ENCODE measurements around the gene HERPUD2. TPM values are rescaled to one million over a fixed set of nuclear protein-coding genes. Genes with fewer than 3 reads are reported as not detected.
A peak's percentile ranks its signal among the peaks of the same experiment; 100 is the strongest.
"Not testable (repeated sequence)": the region's sequence is repeated elsewhere in the genome, so short reads cannot be mapped to it uniquely, and the experiment has no call there.

HERPUD2 gene
- total RNA-seq, 1 experiment from 2014 or later: 11.7 TPM

DNA sequence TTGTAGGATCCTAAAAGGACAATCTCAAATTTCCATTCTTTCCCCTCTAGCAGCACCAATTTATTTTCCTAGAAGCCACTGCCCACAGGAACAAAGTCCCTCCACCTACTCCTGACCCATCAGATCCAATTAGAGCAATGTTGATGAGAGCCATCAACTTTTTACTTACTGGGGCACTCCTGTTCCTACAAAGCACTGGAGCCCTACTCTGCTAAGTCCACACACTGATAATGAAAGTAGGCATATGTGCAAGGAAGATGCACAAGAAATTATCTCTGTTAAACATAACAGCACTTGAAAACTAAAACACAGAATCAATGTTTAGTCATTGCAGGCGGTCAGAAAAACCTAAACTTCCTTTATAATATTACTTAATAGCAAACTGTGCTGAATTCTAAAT lies 3.6 kb downstream of the HERPUD2 start:
- Histone ChIP-seq H3K36me3 (ENCODE audit: low read depth, low read length) (no peaks in the 10 kb centered on the region), H3F3A (ENCODE audit: low read length, unreplicated experiment) (no peaks in the 10 kb centered on the region), H4K20me1 (ENCODE audit: low read length) (no peaks in the 10 kb centered on the region; the same call in 1 of the 2 replicates), H3K4me3 (ENCODE audit: low read length) (peak overlapping the region; percentile 99; the same call in 1 of the 2 replicates), H3K27me3 (ENCODE audit: low read length) (no peaks in the 10 kb centered on the region), H3K4me2 (ENCODE audit: low read length) (peak overlapping the region; percentile 100), H3K9me3 (ENCODE audit: low read length) (no peaks in the 10 kb centered on the region), H3K79me2 (ENCODE audit: low read length) (peaks cover 76% of the 10 kb centered on the region), H3K27ac (ENCODE audit: low read length) (no peak overlapping the region), H3K9ac (ENCODE audit: low read length) (no peak overlapping the region), H3K4me1 (ENCODE audit: insufficient read depth, low read length) (peaks cover 34% of the 10 kb centered on the region), H2AFZ (ENCODE audit: low read length) (no peak overlapping the region), H3K9me2 (replicated peaks; ENCODE audit: low read length) (no peaks in the 10 kb centered on the region)
- CTCF ChIA-PET: no interaction called here
- no TSS peak for BruUV-seq (replicated peaks)
- intact Hi-C loops (cut with micrococcal nuclease): no loop called here
- ATAC-seq: no peak
- no peak for TF ChIP-seq EZH2 (IDR thresholded peaks at IDR 0.05; ENCODE audit: low read length, unreplicated experiment)
- no peak for DNase-seq
- POLR2A ChIA-PET (ENCODE audit: unreplicated experiment): no interaction called here

DNA sequence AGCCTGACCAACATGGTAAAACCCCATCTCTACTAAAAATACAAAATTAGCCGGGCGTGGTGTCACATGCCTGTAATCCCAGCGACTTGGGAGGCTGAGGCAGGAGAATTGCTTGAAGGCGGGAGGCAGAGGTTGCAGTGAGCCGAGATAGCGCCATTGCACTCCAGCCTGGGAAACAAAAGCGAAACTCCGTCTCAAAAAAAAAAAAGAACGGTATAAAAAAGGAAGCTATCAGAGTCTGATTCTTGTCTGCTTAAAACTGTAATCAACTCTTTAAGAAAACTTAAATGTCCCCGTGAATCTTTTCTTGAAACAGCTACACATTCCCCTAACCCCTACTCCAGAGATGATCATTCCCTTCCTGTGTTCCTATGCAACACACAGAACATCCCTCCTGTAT lies 4.3 kb downstream of the HERPUD2 start:
- H3K36me3 ChIP-seq (ENCODE audit: low read depth, low read length); CTCF ChIA-PET; ATAC-seq; H3K4me3 ChIP-seq (ENCODE audit: low read length); H3K27ac ChIP-seq (ENCODE audit: low read length); intact Hi-C loops (cut with micrococcal nuclease); DNase-seq; H3K9me2 ChIP-seq (replicated peaks; ENCODE audit: low read length); POLR2A ChIA-PET (ENCODE audit: unreplicated experiment); H4K20me1 ChIP-seq (ENCODE audit: low read length); BruUV-seq (replicated peaks); H3F3A ChIP-seq (ENCODE audit: low read length, unreplicated experiment); H3K9me3 ChIP-seq (ENCODE audit: low read length); H3K27me3 ChIP-seq (ENCODE audit: low read length); H3K9ac ChIP-seq (ENCODE audit: low read length); H2AFZ ChIP-seq (ENCODE audit: low read length): not testable (repeated sequence)
- peak overlapping the region; percentile 100; the same call in 1 of the 2 replicates for H3K4me2 ChIP-seq (ENCODE audit: low read length)
- peaks cover 27% of the 10 kb centered on the region for H3K4me1 ChIP-seq (ENCODE audit: insufficient read depth, low read length)
- H3K79me2 ChIP-seq (ENCODE audit: low read length): peaks cover 71% of the 10 kb centered on the region

DNA sequence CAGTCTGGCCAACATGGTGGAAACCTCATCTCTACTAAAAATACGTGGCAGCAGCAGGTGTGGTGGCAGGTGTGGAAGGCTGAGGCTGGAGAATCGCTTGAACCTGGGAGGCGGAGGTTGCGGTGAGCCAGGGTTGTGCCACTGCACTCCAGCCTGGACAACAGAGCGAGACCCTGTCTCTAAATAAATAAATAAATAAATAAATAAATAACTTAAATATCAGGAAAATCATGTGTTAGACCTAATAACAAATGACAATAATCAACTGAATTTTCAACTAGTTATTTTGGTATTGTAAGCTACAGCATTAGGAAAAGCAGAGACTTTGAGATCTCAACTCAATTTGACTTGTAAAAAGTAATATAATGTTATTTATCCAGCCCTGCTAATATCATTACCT lies 9.2 kb downstream of the HERPUD2 start:
- H2AFZ ChIP-seq (ENCODE audit: low read length): no peak overlapping the region
- no peak overlapping the region for H3K4me2 ChIP-seq (ENCODE audit: low read length)
- H3K4me1 ChIP-seq (ENCODE audit: insufficient read depth, low read length): no peaks in the 10 kb centered on the region
- no peak overlapping the region for H3K4me3 ChIP-seq (ENCODE audit: low read length)
- BruUV-seq (replicated peaks): no TSS peak
- intact Hi-C loops (cut with micrococcal nuclease): no loop called here
- no peaks in the 10 kb centered on the region; the same call in 1 of the 2 replicates for H4K20me1 ChIP-seq (ENCODE audit: low read length)
- H3K9me2 ChIP-seq (replicated peaks; ENCODE audit: low read length): no peaks in the 10 kb centered on the region
- TF ChIP-seq, protein P1, sequence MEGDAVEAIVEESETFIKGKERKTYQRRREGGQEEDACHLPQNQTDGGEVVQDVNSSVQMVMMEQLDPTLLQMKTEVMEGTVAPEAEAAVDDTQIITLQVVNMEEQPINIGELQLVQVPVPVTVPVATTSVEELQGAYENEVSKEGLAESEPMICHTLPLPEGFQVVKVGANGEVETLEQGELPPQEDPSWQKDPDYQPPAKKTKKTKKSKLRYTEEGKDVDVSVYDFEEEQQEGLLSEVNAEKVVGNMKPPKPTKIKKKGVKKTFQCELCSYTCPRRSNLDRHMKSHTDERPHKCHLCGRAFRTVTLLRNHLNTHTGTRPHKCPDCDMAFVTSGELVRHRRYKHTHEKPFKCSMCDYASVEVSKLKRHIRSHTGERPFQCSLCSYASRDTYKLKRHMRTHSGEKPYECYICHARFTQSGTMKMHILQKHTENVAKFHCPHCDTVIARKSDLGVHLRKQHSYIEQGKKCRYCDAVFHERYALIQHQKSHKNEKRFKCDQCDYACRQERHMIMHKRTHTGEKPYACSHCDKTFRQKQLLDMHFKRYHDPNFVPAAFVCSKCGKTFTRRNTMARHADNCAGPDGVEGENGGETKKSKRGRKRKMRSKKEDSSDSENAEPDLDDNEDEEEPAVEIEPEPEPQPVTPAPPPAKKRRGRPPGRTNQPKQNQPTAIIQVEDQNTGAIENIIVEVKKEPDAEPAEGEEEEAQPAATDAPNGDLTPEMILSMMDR (conservative IDR thresholded peaks at IDR 0.05; ENCODE audit: low read depth, low read length): no peak
- TF ChIP-seq EZH2phosphoT487 (IDR thresholded peaks at IDR 0.05; ENCODE audit: borderline replicate concordance, low read length) (no peak), EZH2 (IDR thresholded peaks at IDR 0.05; ENCODE audit: low read length, unreplicated experiment) (no peak)
- no peak overlapping the region for H3K27ac ChIP-seq (ENCODE audit: low read length)
- H3F3A ChIP-seq (ENCODE audit: low read length, unreplicated experiment): no peaks in the 10 kb centered on the region
- ATAC-seq: no peak
- ChIA-PET CTCF (no interaction called here), POLR2A (ENCODE audit: unreplicated experiment) (interaction anchor here (0.6 kb wide), 1 partner anchor 152 kb away, joined by 5 read pairs; no protein-coding TSS in a partner anchor)
- H3K9ac ChIP-seq (ENCODE audit: low read length): no peak overlapping the region
- no peaks in the 10 kb centered on the region for H3K36me3 ChIP-seq (ENCODE audit: low read depth, low read length)
- no peak for DNase-seq
- H3K9me3 ChIP-seq (ENCODE audit: low read length): no peaks in the 10 kb centered on the region
- H3K79me2 ChIP-seq (ENCODE audit: low read length): peaks cover 36% of the 10 kb centered on the region
- no peaks in the 10 kb centered on the region for H3K27me3 ChIP-seq (ENCODE audit: low read length)

Data from PC-3 (cell line).